Nephron (organoid): Measurements from ENCODE around the gene FSTL4.

Source experiments
- H3K27ac Mint-ChIP-seq, 3 experiments: 2 replicates each; pipeline ENCODE4 v1.8.0; 2020; ENCODE audit warnings: mixed read lengths in 3 of 3, mild to moderate bottlenecking in 2 of 3, moderate library complexity in 1 of 3
- H3K27me3 Mint-ChIP-seq: 2 replicates; pipeline ENCODE4 v1.8.0; 2021; ENCODE audit warnings: low read depth, mild to moderate bottlenecking, moderate library complexity, mixed read lengths
- H3K36me3 Mint-ChIP-seq: 2 replicates; pipeline ENCODE4 v1.8.0; 2020; ENCODE audit warnings: low read depth, mixed read lengths
- H3K4me1 Mint-ChIP-seq: 2 replicates; pipeline ENCODE4 v1.8.0; 2020; ENCODE audit warnings: mixed read lengths
- H3K4me3 Mint-ChIP-seq, 3 experiments: 2 replicates each; pipeline ENCODE4 v1.8.0; 2020; ENCODE audit warnings: mild to moderate bottlenecking in 3 of 3, mixed read lengths in 3 of 3, moderate library complexity in 2 of 3
- H3K9me3 Mint-ChIP-seq: 2 replicates; pipeline ENCODE4 v1.8.0; 2020; ENCODE audit warnings: mixed read lengths
- TF ChIP-seq, protein P1 (sequence below), 3 experiments: fragments of 200-600 bp; sonication (generic); IDR thresholded peaks; one replicate each; pipeline ENCODE4 v1.5.0; 2021; ENCODE audit warnings: antibody characterized with exemption in 3 of 3; ENCODE audit not compliant: unreplicated experiment in 3 of 3

Gene FSTL4

DNA sequence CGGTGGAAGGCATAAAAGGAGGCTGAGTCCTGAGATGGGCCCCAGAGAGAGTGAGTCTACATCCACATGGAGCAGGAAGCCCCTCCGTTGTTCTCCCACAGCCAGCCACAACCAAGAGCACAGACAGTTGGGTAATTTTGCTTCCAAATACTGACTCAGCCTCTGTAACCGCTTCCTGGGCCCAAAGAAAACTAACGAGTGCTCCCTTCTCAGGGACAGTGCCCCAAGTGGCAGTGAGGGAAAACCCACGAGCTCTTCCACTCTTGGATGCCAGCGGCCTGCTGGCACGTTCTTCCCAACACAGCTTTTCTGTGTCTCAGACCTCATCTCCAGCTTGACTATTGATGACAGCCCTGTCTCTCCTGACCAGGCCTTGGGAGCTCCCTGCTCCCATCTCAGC, 207.6 kb downstream of the FSTL4 start:
- Mint-ChIP-seq H3K9me3 (no peaks in the 10 kb centered on the region), H3K27me3 (peaks cover 10% of the 10 kb centered on the region), H3K4me1 (peaks cover 14% of the 10 kb centered on the region), H3K4me3 (no peak overlapping the region), H3K36me3 (no peaks in the 10 kb centered on the region), H3K27ac (no peak overlapping the region)
- TF ChIP-seq, protein P1, sequence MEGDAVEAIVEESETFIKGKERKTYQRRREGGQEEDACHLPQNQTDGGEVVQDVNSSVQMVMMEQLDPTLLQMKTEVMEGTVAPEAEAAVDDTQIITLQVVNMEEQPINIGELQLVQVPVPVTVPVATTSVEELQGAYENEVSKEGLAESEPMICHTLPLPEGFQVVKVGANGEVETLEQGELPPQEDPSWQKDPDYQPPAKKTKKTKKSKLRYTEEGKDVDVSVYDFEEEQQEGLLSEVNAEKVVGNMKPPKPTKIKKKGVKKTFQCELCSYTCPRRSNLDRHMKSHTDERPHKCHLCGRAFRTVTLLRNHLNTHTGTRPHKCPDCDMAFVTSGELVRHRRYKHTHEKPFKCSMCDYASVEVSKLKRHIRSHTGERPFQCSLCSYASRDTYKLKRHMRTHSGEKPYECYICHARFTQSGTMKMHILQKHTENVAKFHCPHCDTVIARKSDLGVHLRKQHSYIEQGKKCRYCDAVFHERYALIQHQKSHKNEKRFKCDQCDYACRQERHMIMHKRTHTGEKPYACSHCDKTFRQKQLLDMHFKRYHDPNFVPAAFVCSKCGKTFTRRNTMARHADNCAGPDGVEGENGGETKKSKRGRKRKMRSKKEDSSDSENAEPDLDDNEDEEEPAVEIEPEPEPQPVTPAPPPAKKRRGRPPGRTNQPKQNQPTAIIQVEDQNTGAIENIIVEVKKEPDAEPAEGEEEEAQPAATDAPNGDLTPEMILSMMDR (IDR thresholded peaks at IDR 0.05; ENCODE audit: unreplicated experiment in 3 of 3) = no peak

DNA sequence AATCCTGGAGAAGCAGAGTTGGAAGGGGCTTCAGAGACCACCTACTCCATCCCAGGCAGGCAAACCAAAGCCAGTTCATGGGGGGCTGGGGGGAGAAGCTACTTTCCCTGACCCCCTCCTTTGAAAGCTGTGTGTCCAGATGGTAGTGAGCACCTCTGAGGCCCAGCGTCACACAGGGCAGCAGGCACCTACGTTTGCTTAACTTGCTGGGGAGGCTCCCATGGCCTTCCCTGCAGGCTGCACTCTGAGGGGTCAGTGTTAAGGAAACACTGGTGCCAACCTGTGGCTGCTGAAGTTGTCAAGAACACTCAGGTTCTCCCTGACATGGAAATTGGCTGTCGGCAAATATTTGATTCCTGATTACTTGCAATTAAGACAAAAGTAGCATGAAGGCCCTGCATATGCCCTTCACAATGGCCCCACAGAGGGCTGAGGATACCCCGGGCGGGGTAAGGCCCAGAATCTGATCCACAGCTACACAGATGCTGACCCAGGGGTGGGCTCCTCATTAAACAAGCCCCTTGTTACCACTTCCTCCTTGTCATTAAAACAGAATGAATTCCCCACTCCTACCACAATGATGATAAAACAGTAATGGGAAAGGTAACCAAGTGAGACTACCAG, 208.5 kb downstream of the FSTL4 start:
- TF ChIP-seq, protein P1 (IDR thresholded peaks at IDR 0.05; ENCODE audit: unreplicated experiment in 3 of 3) = no peak
- Mint-ChIP-seq H3K9me3 (no peaks in the 10 kb centered on the region), H3K36me3 (no peaks in the 10 kb centered on the region), H3K27me3 (peaks cover 7% of the 10 kb centered on the region), H3K4me1 (peaks cover 18% of the 10 kb centered on the region), H3K4me3 (no peak overlapping the region), H3K27ac (no peak overlapping the region)

DNA sequence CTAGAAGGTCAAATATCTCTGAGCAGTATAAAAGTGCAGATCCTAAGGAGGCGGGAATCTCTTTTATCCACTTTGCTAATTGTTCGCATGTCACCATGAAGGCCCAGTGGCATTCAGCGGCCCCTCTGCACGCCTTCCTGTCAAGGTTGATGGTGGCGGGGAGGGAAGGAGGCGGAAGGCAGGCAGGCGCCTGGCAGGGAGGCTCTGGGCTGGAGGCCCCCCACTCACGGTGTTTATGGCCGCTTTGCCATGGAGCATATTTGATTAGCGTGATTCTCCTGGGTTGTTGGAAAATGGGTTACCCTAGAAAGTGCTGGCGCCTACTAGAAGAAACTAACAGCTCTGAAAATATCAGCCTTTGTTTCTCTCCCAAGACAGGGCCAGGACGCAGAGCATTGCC, 209.6 kb downstream of the FSTL4 start:
- H3K9me3 Mint-ChIP-seq = no peaks in the 10 kb centered on the region
- H3K36me3 Mint-ChIP-seq = no peaks in the 10 kb centered on the region
- no peak overlapping the region for H3K4me3 Mint-ChIP-seq
- no peak overlapping the region for H3K27ac Mint-ChIP-seq
- H3K4me1 Mint-ChIP-seq = peaks cover 22% of the 10 kb centered on the region
- TF ChIP-seq, protein P1 (IDR thresholded peaks at IDR 0.05; ENCODE audit: unreplicated experiment in 3 of 3) = no peak
- H3K27me3 Mint-ChIP-seq = peaks cover 10% of the 10 kb centered on the region

DNA sequence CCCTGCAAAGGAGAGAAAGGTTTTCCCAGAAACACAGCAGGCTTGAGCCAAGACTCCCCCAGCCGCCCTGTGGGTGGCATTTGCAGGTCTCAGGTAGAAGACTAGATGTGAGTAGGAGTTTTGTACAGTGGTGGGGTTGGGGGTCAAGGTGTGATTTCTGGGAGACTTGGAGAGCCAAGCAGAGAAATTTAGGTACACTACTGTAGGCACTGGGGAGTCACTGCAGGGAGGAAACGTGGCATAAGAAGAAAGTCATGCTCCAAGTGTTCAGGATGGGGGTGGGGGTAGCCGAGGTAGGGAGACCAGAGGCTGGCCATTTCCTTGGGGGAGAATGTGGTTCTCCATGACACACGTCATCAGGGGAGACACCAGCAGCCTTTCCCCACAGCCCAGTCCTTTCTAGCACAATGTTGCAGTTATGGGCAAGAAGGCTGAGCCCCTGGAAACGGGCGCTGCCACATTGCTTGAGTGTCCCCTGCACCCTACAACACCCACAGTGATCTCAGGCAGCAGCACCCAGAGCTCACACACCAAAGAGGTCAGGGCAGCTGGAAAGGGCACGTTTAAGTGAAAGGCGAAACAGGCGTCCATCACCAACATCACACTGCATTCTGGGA, 210.5 kb downstream of the FSTL4 start:
- H3K27ac Mint-ChIP-seq = no peak overlapping the region
- H3K36me3 Mint-ChIP-seq = no peaks in the 10 kb centered on the region
- H3K9me3 Mint-ChIP-seq = no peaks in the 10 kb centered on the region
- no peak overlapping the region for H3K4me3 Mint-ChIP-seq
- TF ChIP-seq, protein P1 (IDR thresholded peaks at IDR 0.05; ENCODE audit: unreplicated experiment in 3 of 3) = no peak
- peaks cover 9% of the 10 kb centered on the region for H3K27me3 Mint-ChIP-seq
- H3K4me1 Mint-ChIP-seq = peaks cover 24% of the 10 kb centered on the region

DNA sequence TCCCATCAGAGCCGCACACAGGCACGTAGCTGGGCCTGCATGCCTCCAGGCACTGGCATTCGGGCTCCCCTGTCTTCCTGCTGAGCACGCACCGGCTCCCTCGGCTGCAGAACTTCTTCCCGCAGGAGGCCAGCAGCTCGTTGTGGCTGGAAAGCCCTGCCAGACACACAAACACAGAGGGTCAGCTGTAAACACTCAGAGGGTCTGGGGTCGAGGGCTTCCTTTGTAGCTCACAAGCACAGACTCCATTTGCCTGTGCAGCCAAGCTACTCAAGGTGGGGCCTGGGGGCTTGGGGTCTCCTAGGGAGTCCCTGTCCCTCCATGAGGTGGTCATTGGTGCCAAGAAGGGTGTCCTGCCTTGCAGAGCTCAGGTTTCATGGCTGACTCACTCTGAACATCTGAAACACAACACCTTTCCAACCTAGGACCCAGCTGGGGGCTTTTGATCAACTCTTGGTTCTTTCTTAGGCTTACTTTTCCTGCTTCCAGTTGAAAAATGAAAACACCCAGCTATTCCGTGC, 211.4 kb downstream of the FSTL4 start:
- Mint-ChIP-seq H3K9me3 (no peaks in the 10 kb centered on the region), H3K27ac (no peak overlapping the region)

More for the DNA sequence above, 211.4 kb downstream of the FSTL4 start:
- Mint-ChIP-seq H3K27me3 (peaks cover 12% of the 10 kb centered on the region), H3K36me3 (no peaks in the 10 kb centered on the region), H3K4me3 (no peak overlapping the region), H3K4me1 (peaks cover 30% of the 10 kb centered on the region)
- TF ChIP-seq, protein P1 (IDR thresholded peaks at IDR 0.05; ENCODE audit: unreplicated experiment in 3 of 3) = no peak
